ENCODE data around the gene LGR6.
"Not testable (repeated sequence)": the region's sequence is repeated elsewhere in the genome, so short reads cannot be mapped to it uniquely, and the experiment has no call there.

LGR6 gene

DNA sequence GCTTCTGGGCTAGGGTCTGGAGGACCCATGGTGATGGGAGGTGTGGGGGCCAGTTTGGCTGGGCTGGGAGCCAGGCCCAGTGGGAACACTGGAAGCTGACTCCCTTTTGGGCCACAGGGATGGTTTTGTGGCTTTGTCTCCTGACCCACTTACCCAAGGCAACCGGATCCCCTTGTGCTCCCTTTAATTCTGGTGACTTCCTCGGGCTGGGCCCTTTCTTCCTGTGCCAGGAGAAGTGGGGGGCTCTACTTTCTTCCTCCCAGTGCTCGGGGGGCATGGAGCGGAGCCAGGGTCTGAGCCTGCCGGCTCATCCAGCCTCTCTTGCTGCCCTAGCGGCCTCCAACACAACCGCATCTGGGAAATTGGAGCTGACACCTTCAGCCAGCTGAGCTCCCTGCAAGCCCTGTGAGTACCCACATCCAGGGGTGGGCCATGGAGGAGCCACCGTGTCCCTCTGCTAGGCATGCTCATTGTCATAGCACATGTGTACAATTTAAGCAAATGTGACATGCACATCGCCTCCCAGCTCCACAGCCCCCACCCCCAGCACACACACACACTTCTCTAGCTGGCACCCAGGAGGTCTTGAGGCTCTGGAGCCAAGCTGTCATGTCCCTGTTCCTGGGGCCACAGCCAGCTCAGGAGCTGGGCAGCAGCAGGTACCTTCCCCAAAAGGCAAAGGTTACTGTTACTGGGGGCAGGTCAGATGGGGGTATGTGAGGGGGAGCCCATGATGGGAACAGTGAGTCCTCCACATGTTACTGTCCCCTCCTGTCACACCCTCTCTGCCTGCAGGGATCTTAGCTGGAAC is 113.1 kb downstream of the LGR6 start:
- DNase-seq: no peak

DNA sequence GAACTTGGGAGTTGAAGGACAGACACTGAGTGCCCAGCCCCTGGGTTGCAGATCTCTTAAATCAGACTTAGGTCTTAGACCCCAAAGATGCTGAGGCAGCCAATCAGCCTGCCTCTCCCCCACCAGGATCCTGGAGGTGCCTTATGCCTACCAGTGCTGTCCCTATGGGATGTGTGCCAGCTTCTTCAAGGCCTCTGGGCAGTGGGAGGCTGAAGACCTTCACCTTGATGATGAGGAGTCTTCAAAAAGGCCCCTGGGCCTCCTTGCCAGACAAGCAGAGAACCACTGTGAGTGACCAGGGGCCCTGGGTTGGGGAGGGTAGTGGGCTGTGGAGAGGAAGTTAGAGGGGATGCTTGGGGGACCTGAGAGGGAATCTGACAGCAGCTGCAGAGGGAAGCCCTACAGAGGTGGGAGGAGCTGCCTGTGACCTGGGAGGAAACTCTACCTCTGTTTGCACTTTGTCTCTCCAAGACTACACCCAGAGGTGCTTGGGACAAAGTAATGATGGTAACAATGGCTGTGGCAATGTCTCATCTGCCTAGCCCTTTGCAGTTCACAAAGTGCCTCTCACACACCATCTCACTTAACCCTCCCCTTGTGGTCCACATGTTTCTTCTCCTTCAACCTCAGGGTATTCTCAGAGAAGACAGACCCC is 116.6 kb downstream of the LGR6 start:
- DNase-seq: no peak

DNA sequence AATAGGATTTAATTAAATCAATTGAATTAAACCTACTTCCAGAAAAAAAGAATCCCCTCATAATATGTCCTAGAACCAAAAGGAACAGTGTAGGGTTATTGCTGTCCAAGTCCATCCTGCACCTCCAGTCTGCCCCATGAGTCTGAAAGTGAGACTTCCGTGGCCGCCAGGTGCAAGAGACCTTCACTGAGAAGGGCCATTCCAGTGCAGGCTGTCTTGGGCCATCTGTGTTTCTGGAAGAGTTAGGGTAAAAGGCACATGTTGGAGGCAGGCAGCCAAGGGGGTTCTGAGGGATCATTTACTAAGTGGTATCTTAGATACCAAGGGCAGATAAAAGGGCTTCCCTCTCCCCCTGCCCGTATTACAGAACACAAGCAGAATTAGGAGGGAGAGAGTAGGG is 117.1 kb downstream of the LGR6 start:
- no peak for DNase-seq

DNA sequence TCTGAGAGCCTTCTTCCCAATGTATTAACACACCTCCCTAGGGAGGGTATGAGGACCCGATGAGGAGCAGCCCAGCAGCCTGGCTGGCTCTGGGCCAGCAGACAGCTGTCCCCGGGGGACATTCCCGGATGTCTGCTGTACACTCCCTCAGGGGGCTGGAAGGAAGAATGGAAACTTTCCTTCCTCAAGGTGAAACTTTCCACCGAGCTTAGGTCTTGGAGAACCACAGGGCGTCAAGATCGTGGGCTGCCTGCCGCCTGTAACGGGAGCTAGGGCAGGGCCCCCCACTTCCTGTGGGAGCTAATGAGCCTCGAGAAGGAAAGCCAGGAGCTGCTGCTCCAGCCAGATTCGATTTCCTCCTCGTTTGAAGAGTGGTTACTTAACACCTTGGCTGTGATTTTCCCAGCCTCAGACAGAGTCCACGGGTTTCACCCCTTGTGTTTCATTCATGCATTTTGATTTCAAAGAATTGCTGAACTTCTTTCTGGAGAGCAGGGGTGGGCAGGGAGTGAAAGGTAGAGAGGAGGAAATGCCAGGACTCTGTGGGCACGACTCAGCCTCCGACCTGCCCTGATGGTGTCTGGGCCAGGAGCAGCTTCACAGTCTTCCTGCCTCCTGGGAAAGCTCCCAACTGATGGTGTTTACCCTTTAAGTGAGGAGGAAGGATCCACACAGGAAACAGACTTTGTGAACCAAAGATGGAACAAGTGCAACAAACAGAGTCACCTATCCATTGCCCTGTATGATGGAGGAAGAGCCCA is 118.5 kb downstream of the LGR6 start:
- DNase-seq: peak; percentile 45

DNA sequence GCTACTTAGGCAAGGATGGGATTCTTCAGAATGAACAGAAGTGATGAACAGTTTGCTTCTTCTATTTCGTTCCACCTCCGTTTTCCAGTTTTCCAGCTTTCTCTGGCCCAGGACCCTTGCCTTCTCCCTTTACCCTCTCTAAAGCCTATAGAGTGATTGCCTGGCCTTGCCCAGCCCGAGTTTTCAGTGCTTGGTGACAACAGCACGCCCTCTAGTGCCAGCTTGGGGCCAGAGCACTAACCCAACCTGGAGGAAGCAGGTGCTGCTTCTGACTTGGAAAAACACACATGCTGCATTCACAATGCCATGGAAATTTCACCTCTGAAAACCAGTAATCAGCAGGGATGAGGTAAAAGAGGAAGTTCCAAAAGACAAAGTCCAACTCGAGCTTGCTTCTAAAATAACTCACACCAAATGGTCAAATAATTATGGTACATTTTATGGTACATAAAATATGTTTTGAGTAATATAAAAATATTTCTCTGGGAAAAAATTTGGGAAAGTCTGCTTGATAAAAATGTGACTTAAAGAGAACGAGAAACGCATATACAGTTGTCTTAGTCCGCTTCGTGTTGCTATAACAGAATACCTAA is 122.1 kb downstream of the LGR6 start:
- DNase-seq: peak; percentile 82

DNA sequence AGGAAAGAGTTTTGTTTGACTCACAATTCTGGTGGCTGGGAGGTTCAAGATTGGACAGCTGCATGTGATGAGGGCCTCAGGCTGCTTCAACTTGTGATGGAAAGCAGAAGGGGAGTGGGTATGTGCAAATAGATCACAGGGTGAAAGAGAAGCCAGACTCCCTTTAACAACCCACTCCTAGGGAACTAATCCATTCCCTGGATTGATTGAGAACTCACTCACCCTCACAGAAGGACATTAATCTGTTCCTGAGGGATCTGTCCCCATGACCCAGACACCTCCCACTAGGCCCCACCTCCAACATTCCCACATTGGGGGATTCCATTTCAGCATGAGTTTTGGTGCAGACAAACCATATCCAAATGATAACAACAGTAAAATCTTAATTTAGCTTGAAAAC is 122.6 kb downstream of the LGR6 start:
- no peak for DNase-seq

DNA sequence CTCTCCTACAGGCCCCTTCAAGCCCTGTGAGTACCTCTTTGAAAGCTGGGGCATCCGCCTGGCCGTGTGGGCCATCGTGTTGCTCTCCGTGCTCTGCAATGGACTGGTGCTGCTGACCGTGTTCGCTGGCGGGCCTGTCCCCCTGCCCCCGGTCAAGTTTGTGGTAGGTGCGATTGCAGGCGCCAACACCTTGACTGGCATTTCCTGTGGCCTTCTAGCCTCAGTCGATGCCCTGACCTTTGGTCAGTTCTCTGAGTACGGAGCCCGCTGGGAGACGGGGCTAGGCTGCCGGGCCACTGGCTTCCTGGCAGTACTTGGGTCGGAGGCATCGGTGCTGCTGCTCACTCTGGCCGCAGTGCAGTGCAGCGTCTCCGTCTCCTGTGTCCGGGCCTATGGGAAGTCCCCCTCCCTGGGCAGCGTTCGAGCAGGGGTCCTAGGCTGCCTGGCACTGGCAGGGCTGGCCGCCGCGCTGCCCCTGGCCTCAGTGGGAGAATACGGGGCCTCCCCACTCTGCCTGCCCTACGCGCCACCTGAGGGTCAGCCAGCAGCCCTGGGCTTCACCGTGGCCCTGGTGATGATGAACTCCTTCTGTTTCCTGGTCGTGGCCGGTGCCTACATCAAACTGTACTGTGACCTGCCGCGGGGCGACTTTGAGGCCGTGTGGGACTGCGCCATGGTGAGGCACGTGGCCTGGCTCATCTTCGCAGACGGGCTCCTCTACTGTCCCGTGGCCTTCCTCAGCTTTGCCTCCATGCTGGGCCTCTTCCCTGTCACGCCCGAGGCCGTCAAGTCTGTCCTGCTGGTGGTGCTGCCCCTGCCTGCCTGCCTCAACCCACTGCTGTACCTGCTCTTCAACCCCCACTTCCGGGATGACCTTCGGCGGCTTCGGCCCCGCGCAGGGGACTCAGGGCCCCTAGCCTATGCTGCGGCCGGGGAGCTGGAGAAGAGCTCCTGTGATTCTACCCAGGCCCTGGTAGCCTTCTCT is 124.6 kb downstream of the LGR6 start:
- DNase-seq: no peak

DNA sequence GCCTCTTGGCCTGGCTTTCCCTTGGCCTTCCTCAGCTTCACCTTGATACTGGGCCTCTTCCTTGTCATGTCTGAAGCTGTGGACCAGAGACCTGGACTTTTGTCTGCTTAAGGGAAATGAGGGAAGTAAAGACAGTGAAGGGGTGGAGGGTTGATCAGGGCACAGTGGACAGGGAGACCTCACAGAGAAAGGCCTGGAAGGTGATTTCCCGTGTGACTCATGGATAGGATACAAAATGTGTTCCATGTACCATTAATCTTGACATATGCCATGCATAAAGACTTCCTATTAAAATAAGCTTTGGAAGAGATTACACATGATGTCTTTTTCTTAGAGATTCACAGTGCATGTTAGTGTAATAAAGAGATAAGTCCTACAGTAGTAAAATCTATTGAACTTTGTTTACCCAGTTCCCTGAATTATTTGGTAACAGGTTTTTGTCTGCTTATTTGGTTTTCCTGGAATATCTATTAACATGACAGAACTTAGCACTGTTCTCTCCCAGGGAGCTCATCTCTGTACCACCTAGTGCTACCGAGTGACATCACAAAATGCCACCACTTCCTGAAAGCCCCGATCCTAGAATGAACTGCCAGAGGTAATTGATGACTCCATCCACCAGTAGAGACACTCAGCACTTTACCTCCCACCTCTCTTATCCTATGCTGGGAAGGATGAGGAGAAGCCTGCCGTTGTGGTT is 125.9 kb downstream of the LGR6 start:
- no peak for DNase-seq

DNA sequence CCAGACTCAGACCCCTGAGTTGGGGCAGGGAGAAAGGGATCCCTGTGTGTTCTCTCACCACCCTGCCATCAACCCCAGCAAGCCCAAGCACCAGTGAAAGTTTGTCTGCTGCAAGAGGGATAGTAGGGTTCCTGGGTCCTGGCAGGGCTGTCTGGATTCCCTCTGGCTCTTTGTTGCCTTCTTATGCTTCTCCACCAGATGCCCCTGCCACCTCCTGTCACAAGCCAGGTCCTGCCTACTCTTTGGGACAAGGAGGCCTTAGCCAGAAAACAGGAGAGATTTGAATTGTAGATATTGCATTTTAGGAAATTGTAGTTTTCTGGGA is 126.4 kb downstream of the LGR6 start:
- DNase-seq: no peak

DNA sequence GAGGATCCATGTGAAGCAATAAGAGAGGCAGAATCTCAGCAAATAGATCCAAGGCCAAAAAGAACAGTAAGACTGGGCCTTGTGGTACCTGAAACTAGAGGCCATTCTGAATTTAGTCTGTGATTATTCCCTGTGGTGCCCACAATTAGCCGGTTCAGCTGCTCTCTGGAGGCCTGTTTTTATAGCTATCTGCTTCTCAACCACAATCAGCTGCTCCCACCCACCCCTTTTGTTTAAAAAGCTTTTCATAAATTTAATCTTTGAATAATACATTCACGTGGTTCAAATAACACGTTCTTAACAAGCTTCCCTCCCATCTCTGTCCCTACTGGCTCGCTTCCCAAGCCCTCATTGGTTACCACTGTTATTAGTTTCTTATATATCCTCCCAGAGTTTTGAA is 130.1 kb downstream of the LGR6 start:
- DNase-seq: no peak

DNA sequence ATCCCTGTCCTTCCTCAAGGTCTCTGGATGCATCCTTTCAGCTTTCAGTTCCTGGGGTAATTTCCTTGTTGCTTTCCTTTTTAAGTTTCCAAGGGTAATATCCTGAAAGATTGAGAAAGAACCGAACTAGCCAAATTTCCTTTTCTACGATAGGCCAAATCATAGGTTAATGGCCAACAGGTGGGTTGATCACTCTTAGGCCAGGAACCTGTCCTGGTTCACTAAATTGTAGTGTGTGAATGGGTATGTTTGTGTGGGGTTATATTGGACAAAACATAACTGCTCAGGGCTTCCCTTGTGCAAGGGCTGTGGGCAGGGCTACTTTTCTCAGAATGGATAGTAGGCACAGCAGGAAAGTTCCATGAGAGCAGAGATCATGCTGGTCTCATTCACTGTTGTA is 131.0 kb downstream of the LGR6 start:
- DNase-seq: no peak

DNA sequence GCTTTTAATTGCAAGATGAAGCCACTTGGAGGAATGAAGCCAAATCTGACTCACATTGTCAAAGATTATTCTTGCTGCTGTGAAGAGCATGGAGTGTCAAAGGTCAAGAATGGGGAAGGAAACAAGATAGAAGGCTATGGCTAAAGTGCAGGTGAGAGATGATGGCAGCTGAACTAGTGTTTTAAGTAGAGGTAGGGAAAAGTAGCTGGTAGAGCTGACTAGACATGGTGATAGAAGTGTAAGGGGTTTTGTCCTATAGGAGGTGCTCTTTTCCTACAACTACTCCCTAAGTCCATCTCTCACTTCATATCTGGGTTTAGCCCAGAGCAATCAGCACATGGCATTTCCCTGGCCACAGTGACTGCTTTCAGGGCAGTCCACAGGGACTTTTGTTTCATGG is 136.3 kb downstream of the LGR6 start:
- DNase-seq: no peak

DNA sequence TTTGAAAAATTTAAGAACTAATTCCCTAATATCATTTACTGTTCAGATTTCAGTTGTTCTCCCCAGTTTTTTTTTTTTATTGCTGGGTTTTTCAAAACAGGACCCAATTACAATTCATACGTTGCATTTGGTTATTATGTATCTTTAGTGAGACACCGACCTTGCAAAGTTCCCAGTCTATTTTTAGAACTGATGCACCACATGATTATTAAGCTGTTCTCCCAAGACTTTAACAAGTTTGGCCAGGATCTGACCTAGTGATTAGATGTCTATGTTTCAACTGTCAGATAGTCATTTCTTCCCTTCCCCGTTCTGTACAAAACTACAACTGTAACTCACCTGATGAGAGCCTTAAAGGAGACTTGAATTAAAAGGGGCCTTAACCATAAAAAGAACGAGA is 140.3 kb downstream of the LGR6 start:
- DNase-seq: no peak

DNA sequence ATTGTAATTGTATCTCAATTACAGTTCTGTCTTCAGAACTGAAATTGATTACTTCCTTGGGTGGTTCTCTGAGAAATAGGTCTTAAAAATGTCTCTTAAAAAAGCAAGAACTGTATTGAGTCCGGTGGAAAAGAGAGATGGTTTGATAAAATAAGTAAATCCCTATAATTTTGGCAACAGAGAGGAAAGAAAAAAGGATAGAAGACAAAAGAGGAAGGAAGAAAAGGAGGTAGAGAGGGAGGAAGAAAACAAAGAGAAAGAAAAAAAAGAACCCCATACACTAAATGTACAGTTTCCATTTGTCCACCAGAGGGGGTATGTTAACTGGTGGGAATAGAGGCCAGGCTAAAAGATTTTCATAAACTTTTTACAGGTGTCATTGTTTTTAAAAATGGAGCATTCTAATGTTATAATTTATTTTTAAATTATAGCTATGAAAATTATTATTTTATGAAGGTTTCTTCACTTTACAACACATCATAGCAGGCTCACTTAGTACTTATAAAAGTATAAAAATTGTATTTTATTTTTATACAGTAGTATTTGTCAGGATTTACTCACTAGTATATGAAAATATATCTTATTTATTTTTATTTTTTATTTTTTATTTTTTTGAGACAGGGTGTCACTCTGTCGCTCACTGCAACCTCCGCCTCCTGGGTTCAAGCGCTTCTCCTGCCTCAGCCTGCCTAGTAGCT is 150.2 kb downstream of the LGR6 start:
- DNase-seq: peak; percentile 76

DNA sequence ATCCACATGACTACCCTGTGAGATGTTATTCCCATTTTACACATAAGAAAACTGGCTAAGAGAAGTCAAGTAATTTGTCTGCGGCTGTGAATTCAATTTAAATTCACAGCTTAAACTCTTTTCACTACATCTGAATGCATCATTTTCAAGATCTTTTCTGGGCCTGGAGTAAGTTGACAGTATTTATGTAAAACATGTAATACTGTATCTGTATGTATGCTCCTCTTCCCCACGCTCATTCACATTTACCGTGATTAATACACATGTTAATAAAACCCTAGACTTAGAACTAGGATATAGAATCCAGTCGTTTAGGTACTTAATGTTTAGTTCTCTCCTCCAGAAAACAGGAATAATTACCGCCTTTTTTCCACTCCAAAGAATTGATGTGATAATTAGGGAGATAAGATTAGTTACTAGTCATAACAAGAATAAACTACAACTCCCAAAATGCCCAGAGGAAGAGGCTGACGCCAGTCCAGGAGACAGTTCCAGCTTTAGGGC is 154.5 kb downstream of the LGR6 start:
- no peak for DNase-seq

DNA sequence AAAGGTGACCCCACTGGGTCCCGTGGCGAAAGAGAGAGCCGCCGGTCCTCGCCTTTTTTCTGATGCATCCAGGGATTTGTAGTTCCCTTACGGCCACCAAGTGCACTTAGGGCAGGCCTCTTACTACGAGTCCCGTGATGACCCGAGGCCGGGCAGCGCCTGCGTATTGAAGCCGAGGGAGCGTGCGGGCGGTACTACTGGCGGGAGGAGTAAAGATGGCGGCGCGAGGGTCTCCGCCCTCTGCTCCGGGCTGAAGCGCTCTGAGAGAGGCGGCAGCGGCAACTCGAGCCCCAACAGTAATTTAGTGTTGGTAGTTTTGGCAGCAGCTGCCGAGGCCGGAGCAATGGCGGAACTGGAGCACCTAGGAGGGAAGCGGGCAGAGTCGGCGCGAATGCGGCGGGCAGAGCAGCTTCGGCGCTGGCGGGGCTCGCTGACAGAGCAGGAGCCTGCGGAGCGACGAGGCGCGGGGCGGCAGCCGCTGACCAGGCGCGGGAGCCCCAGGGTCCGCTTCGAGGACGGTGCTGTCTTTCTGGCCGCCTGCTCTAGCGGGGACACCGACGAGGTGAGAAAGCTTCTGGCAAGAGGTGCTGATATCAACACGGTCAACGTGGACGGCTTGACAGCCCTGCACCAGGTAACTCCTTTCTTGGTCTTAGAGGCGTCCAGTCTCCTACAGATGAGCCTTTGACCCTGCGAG is 155.1 kb downstream of the LGR6 start, which contains the start of gene PPP1R12B:
Gene PPP1R12B, plus strand, starts transcription at position 191 of the 697 bp plus-strand sequence. Its CDS starts 153 bp downstream, at position 344.
- peak; percentile 100 for DNase-seq

DNA sequence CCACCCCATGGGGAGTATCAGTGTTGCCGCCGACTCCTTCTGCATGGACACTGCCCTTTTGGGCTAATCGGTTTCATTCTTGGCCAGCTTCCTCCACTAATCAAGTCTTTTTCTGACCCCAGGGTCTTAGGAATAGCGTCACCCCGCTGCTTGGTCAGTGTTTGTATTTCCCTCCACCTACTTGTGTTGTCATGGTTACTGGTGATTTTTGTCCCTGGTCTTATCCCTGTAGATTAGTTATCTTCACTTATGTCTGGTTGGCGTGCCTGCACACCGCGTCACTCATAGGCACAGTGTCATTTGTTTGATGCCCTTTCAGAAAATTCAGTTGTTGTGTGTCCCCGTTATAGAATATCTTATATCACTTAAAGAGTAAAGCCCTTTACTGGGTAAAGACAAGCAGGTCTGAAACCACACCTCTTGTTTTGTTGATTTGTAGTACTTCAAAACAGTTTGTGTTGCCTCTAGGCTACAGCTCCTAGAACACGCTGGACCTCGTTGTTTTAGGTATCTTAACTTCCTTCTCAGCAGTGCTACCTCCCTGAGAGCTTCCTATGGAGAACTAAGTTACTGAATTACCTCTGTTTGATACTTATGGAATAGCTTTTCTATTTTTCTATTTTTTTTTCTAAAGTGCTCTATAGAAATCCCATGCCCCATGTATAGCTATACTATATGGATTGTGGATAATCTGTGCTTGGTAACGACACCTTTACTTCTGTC is 155.8 kb downstream of the LGR6 start:
- DNase-seq: no peak

DNA sequence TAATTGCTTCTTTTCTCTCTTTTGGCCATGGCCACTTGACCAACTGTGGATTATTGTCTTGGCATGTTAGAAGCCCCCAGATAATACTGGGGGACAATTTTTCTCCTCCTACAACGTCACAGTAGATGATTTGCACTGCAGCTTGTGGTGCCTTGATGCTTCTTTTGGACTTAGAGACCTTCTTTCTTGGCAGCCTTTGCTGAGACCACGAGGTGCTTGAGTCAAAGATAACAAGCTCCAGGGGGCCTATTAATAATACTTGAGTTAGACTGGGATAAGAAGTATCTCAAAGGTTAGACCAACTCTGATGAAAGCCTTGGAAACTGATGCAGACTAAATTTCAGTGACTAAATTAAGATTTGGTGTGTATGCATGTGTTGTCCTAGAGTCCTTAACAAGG is 158.1 kb downstream of the LGR6 start:
- DNase-seq: no peak

DNA sequence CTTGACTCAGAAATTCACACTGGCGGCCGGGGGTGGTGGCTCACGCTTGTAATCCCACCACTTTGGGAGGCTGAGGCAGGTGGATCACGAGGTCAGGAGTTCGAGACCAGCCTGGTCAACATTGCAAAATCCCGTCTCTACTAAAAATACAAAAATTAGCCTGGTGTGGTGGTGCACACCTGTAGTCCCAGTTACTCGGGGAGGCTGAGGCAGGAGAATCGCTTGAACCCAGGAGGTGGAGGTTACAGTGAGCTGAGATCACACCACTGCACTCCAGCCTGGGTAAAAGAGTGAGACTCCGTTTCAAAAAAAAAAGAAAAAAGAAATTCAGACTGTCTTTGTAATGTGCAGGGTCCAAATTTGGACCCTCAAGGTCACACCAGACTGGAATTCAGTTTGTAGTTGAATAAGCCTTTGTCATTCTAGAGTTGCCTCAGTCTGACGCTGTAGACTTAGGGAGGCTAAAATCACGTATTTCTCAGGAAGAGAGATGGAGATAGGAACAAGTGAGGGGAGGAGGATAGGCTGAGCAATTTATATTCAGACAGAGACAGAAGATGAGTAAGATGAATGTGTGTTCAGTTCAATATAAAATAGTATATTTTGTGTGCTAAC is 159.1 kb downstream of the LGR6 start:
- DNase-seq: not testable (repeated sequence)
